ENCODE measurements around the gene LRP1.

LRP1 gene

GRCh38 chr12:57093415-57094207, 34.7 kb upstream of the LRP1 start:
- peak; percentile 52 for DNase-seq

- no peak for DNase-seq
Observed at GRCh38 chr12:57094208-57095160, 33.8 kb upstream of the LRP1 start.

- no peak for DNase-seq
Observed at GRCh38 chr12:57095440-57095839, 32.8 kb upstream of the LRP1 start.

GRCh38 chr12:57096099-57096572, 32.1 kb upstream of the LRP1 start:
- no peak for DNase-seq

- DNase-seq, result no peak
Observed at GRCh38 chr12:57096748-57097553, 31.3 kb upstream of the LRP1 start.

- no peak for DNase-seq
Observed at GRCh38 chr12:57097554-57097835, 30.8 kb upstream of the LRP1 start.

GRCh38 chr12:57098546-57098945, 29.7 kb upstream of the LRP1 start:
- DNase-seq, result no peak

- DNase-seq, result no peak
Observed at GRCh38 chr12:57099047-57099714, 29.1 kb upstream of the LRP1 start.

GRCh38 chr12:57099766-57100165, 28.5 kb upstream of the LRP1 start:
- DNase-seq, result no peak

GRCh38 chr12:57101892-57102695, 26.2 kb upstream of the LRP1 start:
- DNase-seq, result no peak

GRCh38 chr12:57103856-57104255, 24.4 kb upstream of the LRP1 start:
- DNase-seq, result no peak

- no peak for DNase-seq
Observed at GRCh38 chr12:57104292-57104910, 23.9 kb upstream of the LRP1 start.

GRCh38 chr12:57105011-57105753, 23.1 kb upstream of the LRP1 start:
- no peak for DNase-seq

- no peak for DNase-seq
Observed at GRCh38 chr12:57106021-57106708, 22.1 kb upstream of the LRP1 start.

GRCh38 chr12:57107456-57108155, 20.7 kb upstream of the LRP1 start:
- DNase-seq, result no peak

GRCh38 chr12:57109207-57110103, 18.8 kb upstream of the LRP1 start:
- DNase-seq, result no peak

Measured in right kidney (tissue), 1 donor.